Measurements from ENCODE around the gene GRK4.

DNA sequence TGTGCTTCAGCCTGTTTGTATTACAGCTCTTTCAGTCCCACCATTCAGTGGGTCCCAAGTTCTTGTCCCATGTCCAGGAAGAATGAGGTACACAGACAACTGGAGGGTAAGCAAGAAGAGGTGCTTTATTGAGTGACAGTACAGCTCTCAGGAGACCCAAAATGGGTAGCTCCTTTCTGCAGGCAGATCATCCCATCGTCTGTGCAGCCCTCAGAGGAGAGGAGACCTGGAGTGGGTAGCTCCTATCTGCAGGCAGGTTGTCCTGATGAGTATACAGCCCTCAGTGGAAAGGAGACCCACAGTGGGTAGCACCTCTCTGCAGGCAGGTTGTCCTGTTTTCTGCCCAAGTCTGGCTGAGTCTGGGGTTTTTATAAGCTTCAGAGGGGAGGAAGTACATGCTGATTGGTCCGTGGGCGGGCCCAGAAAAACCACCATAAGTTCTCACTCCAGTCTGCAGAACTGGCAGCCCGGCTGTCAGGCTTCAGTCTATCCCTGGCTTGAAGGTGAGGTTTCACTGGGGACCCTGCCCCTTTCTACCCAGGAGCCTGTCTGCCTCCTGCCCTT is 18.0 kb downstream of the GRK4 start:
- TF ChIP-seq, protein P1, sequence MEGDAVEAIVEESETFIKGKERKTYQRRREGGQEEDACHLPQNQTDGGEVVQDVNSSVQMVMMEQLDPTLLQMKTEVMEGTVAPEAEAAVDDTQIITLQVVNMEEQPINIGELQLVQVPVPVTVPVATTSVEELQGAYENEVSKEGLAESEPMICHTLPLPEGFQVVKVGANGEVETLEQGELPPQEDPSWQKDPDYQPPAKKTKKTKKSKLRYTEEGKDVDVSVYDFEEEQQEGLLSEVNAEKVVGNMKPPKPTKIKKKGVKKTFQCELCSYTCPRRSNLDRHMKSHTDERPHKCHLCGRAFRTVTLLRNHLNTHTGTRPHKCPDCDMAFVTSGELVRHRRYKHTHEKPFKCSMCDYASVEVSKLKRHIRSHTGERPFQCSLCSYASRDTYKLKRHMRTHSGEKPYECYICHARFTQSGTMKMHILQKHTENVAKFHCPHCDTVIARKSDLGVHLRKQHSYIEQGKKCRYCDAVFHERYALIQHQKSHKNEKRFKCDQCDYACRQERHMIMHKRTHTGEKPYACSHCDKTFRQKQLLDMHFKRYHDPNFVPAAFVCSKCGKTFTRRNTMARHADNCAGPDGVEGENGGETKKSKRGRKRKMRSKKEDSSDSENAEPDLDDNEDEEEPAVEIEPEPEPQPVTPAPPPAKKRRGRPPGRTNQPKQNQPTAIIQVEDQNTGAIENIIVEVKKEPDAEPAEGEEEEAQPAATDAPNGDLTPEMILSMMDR (IDR thresholded peaks at IDR 0.05), result no peak
- no peak for TF ChIP-seq EZH2 (IDR thresholded peaks at IDR 0.05; ENCODE audit: borderline replicate concordance, insufficient read depth, low read depth, low read length, poor library complexity, severe bottlenecking)
